ENCODE measurements around the gene CAMSAP3.
"Not testable (repeated sequence)": the region's sequence is repeated elsewhere in the genome, so short reads cannot be mapped to it uniquely, and the experiment has no call there.

Gene CAMSAP3

GRCh38 chr19:7558667-7559066 lies 37.0 kb upstream of the CAMSAP3 start:
- H3K9ac ChIP-seq (ENCODE audit: low read length), result no peak overlapping the region
- H3K4me3 ChIP-seq (ENCODE audit: low read length), result no peak overlapping the region
- no peak overlapping the region for H3K27ac ChIP-seq (ENCODE audit: low read depth, low read length)
- peaks cover 38% of the 10 kb centered on the region for H3K36me3 ChIP-seq (ENCODE audit: control insufficient read depth, insufficient read depth, low read length)
- H3K27me3 ChIP-seq (ENCODE audit: control insufficient read depth, insufficient read depth, low read length), result no peaks in the 10 kb centered on the region
- no peaks in the 10 kb centered on the region for H3K4me1 ChIP-seq (ENCODE audit: control insufficient read depth, insufficient read depth, low read length)

GRCh38 chr19:7559102-7559501 lies 36.6 kb upstream of the CAMSAP3 start:
- H3K4me1 ChIP-seq (ENCODE audit: control insufficient read depth, insufficient read depth, low read length), result no peaks in the 10 kb centered on the region
- H3K27me3 ChIP-seq (ENCODE audit: control insufficient read depth, insufficient read depth, low read length), result no peaks in the 10 kb centered on the region
- H3K9ac ChIP-seq (ENCODE audit: low read length), result no peak overlapping the region
- peaks cover 37% of the 10 kb centered on the region for H3K36me3 ChIP-seq (ENCODE audit: control insufficient read depth, insufficient read depth, low read length)
- no peak overlapping the region for H3K4me3 ChIP-seq (ENCODE audit: low read length)
- no peak overlapping the region for H3K27ac ChIP-seq (ENCODE audit: low read depth, low read length)

GRCh38 chr19:7560255-7560654 lies 35.4 kb upstream of the CAMSAP3 start:
- Histone ChIP-seq H3K36me3 (ENCODE audit: control insufficient read depth, insufficient read depth, low read length) (peaks cover 35% of the 10 kb centered on the region), H3K27ac (ENCODE audit: low read depth, low read length) (no peak overlapping the region), H3K4me3 (ENCODE audit: low read length) (no peak overlapping the region), H3K4me1 (ENCODE audit: control insufficient read depth, insufficient read depth, low read length) (no peaks in the 10 kb centered on the region), H3K9ac (ENCODE audit: low read length) (no peak overlapping the region), H3K27me3 (ENCODE audit: control insufficient read depth, insufficient read depth, low read length) (no peaks in the 10 kb centered on the region)

GRCh38 chr19:7561325-7561724 lies 34.3 kb upstream of the CAMSAP3 start:
- no peak overlapping the region for H3K27ac ChIP-seq (ENCODE audit: low read depth, low read length)
- H3K36me3 ChIP-seq (ENCODE audit: control insufficient read depth, insufficient read depth, low read length), result peaks cover 32% of the 10 kb centered on the region
- no peak overlapping the region for H3K4me3 ChIP-seq (ENCODE audit: low read length)
- H3K9ac ChIP-seq (ENCODE audit: low read length), result no peak overlapping the region
- H3K27me3 ChIP-seq (ENCODE audit: control insufficient read depth, insufficient read depth, low read length), result no peaks in the 10 kb centered on the region
- no peaks in the 10 kb centered on the region for H3K4me1 ChIP-seq (ENCODE audit: control insufficient read depth, insufficient read depth, low read length)

GRCh38 chr19:7562646-7563393 lies 32.8 kb upstream of the CAMSAP3 start:
- Histone ChIP-seq H3K27me3 (ENCODE audit: control insufficient read depth, insufficient read depth, low read length) (no peaks in the 10 kb centered on the region), H3K36me3 (ENCODE audit: control insufficient read depth, insufficient read depth, low read length) (peaks cover 20% of the 10 kb centered on the region), H3K9ac (ENCODE audit: low read length) (no peak overlapping the region), H3K4me3 (ENCODE audit: low read length) (no peak overlapping the region), H3K27ac (ENCODE audit: low read depth, low read length) (no peak overlapping the region), H3K4me1 (ENCODE audit: control insufficient read depth, insufficient read depth, low read length) (no peaks in the 10 kb centered on the region)

GRCh38 chr19:7564866-7565265 lies 30.8 kb upstream of the CAMSAP3 start:
- Histone ChIP-seq H3K4me1 (ENCODE audit: control insufficient read depth, insufficient read depth, low read length) (no peaks in the 10 kb centered on the region), H3K27me3 (ENCODE audit: control insufficient read depth, insufficient read depth, low read length) (no peaks in the 10 kb centered on the region), H3K9ac (ENCODE audit: low read length) (no peak overlapping the region), H3K4me3 (ENCODE audit: low read length) (no peak overlapping the region), H3K27ac (ENCODE audit: low read depth, low read length) (no peak overlapping the region), H3K36me3 (ENCODE audit: control insufficient read depth, insufficient read depth, low read length) (peaks cover 9% of the 10 kb centered on the region)

GRCh38 chr19:7565332-7565731 lies 30.3 kb upstream of the CAMSAP3 start:
- no peak overlapping the region for H3K4me3 ChIP-seq (ENCODE audit: low read length)

GRCh38 chr19:7570761-7571160 lies 24.9 kb upstream of the CAMSAP3 start:
- H3K36me3 ChIP-seq (ENCODE audit: control insufficient read depth, insufficient read depth, low read length), result no peaks in the 10 kb centered on the region

More at GRCh38 chr19:7565332-7565731, 30.3 kb upstream of the CAMSAP3 start:
- Histone ChIP-seq H3K36me3 (ENCODE audit: control insufficient read depth, insufficient read depth, low read length) (peaks cover 6% of the 10 kb centered on the region), H3K9ac (ENCODE audit: low read length) (no peak overlapping the region), H3K4me1 (ENCODE audit: control insufficient read depth, insufficient read depth, low read length) (no peaks in the 10 kb centered on the region), H3K27ac (ENCODE audit: low read depth, low read length) (no peak overlapping the region), H3K27me3 (ENCODE audit: control insufficient read depth, insufficient read depth, low read length) (no peaks in the 10 kb centered on the region)

GRCh38 chr19:7575434-7576040 lies 20.1 kb upstream of the CAMSAP3 start:
- no peak overlapping the region for H3K27ac ChIP-seq (ENCODE audit: low read depth, low read length)
- no peaks in the 10 kb centered on the region for H3K36me3 ChIP-seq (ENCODE audit: control insufficient read depth, insufficient read depth, low read length)
- no peak overlapping the region for H3K9ac ChIP-seq (ENCODE audit: low read length)
- H3K4me3 ChIP-seq (ENCODE audit: low read length), result no peak overlapping the region
- H3K4me1 ChIP-seq (ENCODE audit: control insufficient read depth, insufficient read depth, low read length), result no peaks in the 10 kb centered on the region
- H3K27me3 ChIP-seq (ENCODE audit: control insufficient read depth, insufficient read depth, low read length), result no peaks in the 10 kb centered on the region

More at GRCh38 chr19:7570761-7571160, 24.9 kb upstream of the CAMSAP3 start:
- Histone ChIP-seq H3K27ac (ENCODE audit: low read depth, low read length) (no peak overlapping the region), H3K4me3 (ENCODE audit: low read length) (no peak overlapping the region), H3K27me3 (ENCODE audit: control insufficient read depth, insufficient read depth, low read length) (no peaks in the 10 kb centered on the region), H3K4me1 (ENCODE audit: control insufficient read depth, insufficient read depth, low read length) (no peaks in the 10 kb centered on the region), H3K9ac (ENCODE audit: low read length) (no peak overlapping the region)

GRCh38 chr19:7577422-7577821 lies 18.2 kb upstream of the CAMSAP3 start:
- H3K36me3 ChIP-seq (ENCODE audit: control insufficient read depth, insufficient read depth, low read length); H3K4me3 ChIP-seq (ENCODE audit: low read length); H3K9ac ChIP-seq (ENCODE audit: low read length); H3K27me3 ChIP-seq (ENCODE audit: control insufficient read depth, insufficient read depth, low read length); H3K4me1 ChIP-seq (ENCODE audit: control insufficient read depth, insufficient read depth, low read length); H3K27ac ChIP-seq (ENCODE audit: low read depth, low read length): not testable (repeated sequence)

- Histone ChIP-seq H3K27ac (ENCODE audit: low read depth, low read length) (no peak overlapping the region), H3K9ac (ENCODE audit: low read length) (no peak overlapping the region), H3K4me3 (ENCODE audit: low read length) (no peak overlapping the region), H3K27me3 (ENCODE audit: control insufficient read depth, insufficient read depth, low read length) (no peaks in the 10 kb centered on the region), H3K36me3 (ENCODE audit: control insufficient read depth, insufficient read depth, low read length) (no peaks in the 10 kb centered on the region), H3K4me1 (ENCODE audit: control insufficient read depth, insufficient read depth, low read length) (no peaks in the 10 kb centered on the region)
These were observed 17.5 kb upstream of the CAMSAP3 start for GRCh38 chr19:7578127-7578526.

GRCh38 chr19:7579182-7579581 lies 16.5 kb upstream of the CAMSAP3 start:
- H3K27ac ChIP-seq (ENCODE audit: low read depth, low read length), result no peak overlapping the region
- no peaks in the 10 kb centered on the region for H3K36me3 ChIP-seq (ENCODE audit: control insufficient read depth, insufficient read depth, low read length)
- H3K27me3 ChIP-seq (ENCODE audit: control insufficient read depth, insufficient read depth, low read length), result no peaks in the 10 kb centered on the region
- H3K4me3 ChIP-seq (ENCODE audit: low read length), result no peak overlapping the region
- no peaks in the 10 kb centered on the region for H3K4me1 ChIP-seq (ENCODE audit: control insufficient read depth, insufficient read depth, low read length)
- no peak overlapping the region for H3K9ac ChIP-seq (ENCODE audit: low read length)

GRCh38 chr19:7582446-7582845 lies 13.2 kb upstream of the CAMSAP3 start:
- Histone ChIP-seq H3K36me3 (ENCODE audit: control insufficient read depth, insufficient read depth, low read length) (no peaks in the 10 kb centered on the region), H3K4me1 (ENCODE audit: control insufficient read depth, insufficient read depth, low read length) (no peaks in the 10 kb centered on the region), H3K4me3 (ENCODE audit: low read length) (no peak overlapping the region), H3K27ac (ENCODE audit: low read depth, low read length) (no peak overlapping the region), H3K27me3 (ENCODE audit: control insufficient read depth, insufficient read depth, low read length) (no peaks in the 10 kb centered on the region), H3K9ac (ENCODE audit: low read length) (no peak overlapping the region)

All from rectal smooth muscle tissue (tissue), 1 donor.